CD4-positive, alpha-beta T cell (primary cell): ENCODE data around the gene STPG4. TPM values are rescaled to one million over a fixed set of nuclear protein-coding genes. Genes with fewer than 3 reads are reported as not detected.

Experiments
- ATAC-seq: fragments of 200-7000 bp; cut with Tn5 transposase; one replicate; pipeline ENCODE4 v1.10.0; 2022; ENCODE audit warnings: mild to moderate bottlenecking; ENCODE audit not compliant: poor library complexity
- CTCF ChIA-PET: fragments of 350-600 bp; sonication (Branson Sonifier 250); formaldehyde crosslinking; loops from one replicate; lab custom pipeline; 2021; ENCODE audit warnings: antibody characterized with exemption, inconsistent platforms; lab: Charles Lee
- POLR2A ChIA-PET: fragments of 350-600 bp; sonication (Branson Sonifier 250); formaldehyde crosslinking; loops from one replicate; lab custom pipeline; 2021; ENCODE audit warnings: antibody characterized with exemption, inconsistent platforms; lab: Charles Lee
- DNase-seq, 14 experiments: peaks; one replicate each; pipeline ENCODE4 v3.0.0-alpha.2; 2013 to 2020; ENCODE audit warnings: mixed read lengths in 2 of 14
- H3K27ac ChIP-seq, 2 donors: one replicate each; pipeline versions ENCODE4 v1.5.1 to v1.7.0; 2013; ENCODE audit warnings: low read length in 2 of 2, low read depth in 1 of 2, mild to moderate bottlenecking in 1 of 2
- H3K27me3 ChIP-seq, 2 experiments: 1 replicate in 1 of 2; 2 replicates in 1 of 2; pipeline versions ENCODE4 v1.6.1 to v1.7.0; 2013; ENCODE audit warnings: low read length in 2 of 2, control low read depth in 1 of 2, mild to moderate bottlenecking in 1 of 2, moderate library complexity in 1 of 2; ENCODE audit not compliant: insufficient read depth in 2 of 2, control insufficient read depth in 1 of 2
- H3K36me3 ChIP-seq: one replicate; pipeline ENCODE4 v1.6.1; 2013; ENCODE audit warnings: low read length, control low read depth; ENCODE audit not compliant: insufficient read depth
- H3K4me1 ChIP-seq: one replicate; pipeline ENCODE4 v1.6.1; 2013; ENCODE audit warnings: low read length, control low read depth; ENCODE audit not compliant: insufficient read depth
- H3K4me3 ChIP-seq: one replicate; pipeline ENCODE4 v1.5.1; 2013; ENCODE audit warnings: mild to moderate bottlenecking, low read length, moderate library complexity
- H3K9me3 ChIP-seq, 2 experiments: 1 replicate in 1 of 2; 2 replicates in 1 of 2; pipeline versions ENCODE4 v1.6.1 to v1.7.0; 2013; ENCODE audit warnings: low read length in 2 of 2, mild to moderate bottlenecking in 2 of 2, control low read depth in 1 of 2, moderate library complexity in 1 of 2; ENCODE audit not compliant: control insufficient read depth in 1 of 2, insufficient read depth in 1 of 2
- H3K27ac Mint-ChIP-seq: one replicate; pipeline ENCODE4 v1.8.0; 2020; ENCODE audit warnings: mixed read lengths
- H3K27me3 Mint-ChIP-seq: one replicate; pipeline ENCODE4 v1.8.0; 2021; ENCODE audit warnings: mixed read lengths
- H3K36me3 Mint-ChIP-seq: one replicate; pipeline ENCODE4 v1.8.0; 2021; ENCODE audit warnings: low read depth, mixed read lengths
- H3K4me1 Mint-ChIP-seq: one replicate; pipeline ENCODE4 v1.8.0; 2021; ENCODE audit warnings: low read depth, mixed read lengths
- H3K4me3 Mint-ChIP-seq: one replicate; pipeline ENCODE4 v1.8.0; 2020; ENCODE audit warnings: mild to moderate bottlenecking, mixed read lengths
- H3K9me3 Mint-ChIP-seq: one replicate; pipeline ENCODE4 v1.8.0; 2020; ENCODE audit warnings: mixed read lengths
- CTCF ChIP-seq: fragments of 200-600 bp; IDR thresholded peaks from one replicate; pipeline ENCODE4 v1.8.0; 2022; ENCODE audit warnings: antibody characterized with exemption, mild to moderate bottlenecking
- intact Hi-C, 2 experiments: fragments of 100-400 bp; cut with DNase I in 1 of 2; cut with micrococcal nuclease in 1 of 2; formaldehyde crosslinking; loops; one replicate each; pipeline versions ENCODE4 v1.15.1 to v1.9.0; 2023 to 2025; cut with DNase I, micrococcal nuclease
- total RNA-seq, 174 experiments: library from RNA in 2 of 174; stranded (reverse) in 2 of 174; gene quantifications; one replicate each; pipeline ENCODE4 v1.2.3 and lab custom pipeline; 2021 to 2026

STPG4 gene
- total RNA-seq, 2 experiments from 2014 or later: not detected

DNA sequence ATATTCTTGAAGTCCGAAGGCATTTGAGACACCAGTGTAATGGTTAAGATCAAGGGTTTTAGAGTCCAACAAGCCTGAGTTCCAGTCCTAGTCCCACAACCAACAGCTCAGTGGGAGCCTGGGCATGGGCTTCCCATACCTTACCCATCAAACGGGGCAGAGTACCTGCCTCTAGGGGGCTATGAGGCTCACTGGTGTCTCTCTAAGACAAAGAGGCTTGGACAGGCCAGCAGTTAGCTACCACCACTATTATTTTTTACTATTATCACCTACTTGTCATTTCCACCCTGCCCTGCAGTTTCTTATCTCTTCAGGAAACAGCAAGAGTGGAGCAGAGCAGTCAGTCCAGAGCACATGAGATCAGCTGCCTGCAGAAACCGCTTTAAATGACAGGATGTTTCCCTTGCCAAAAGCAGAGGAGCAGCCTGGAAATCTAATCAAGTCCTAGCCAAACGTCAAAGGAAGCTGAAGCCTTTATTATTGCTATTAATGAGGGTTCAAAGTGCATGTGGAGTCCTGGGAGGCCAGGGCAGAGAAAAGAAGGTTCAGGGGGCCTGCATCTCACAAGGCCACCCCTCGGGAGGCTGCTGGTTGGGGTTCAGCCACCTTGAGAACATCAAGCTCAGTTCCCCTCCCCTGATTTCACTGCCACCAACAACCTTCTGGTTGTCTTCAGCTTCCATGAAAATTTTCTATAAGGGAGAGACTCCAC lies 66.6 kb downstream of the STPG4 start:
- no peaks in the 10 kb centered on the region for H3K9me3 ChIP-seq
- ChIA-PET POLR2A (no interaction called here), CTCF (no interaction called here)
- H3K4me3 ChIP-seq: no peak overlapping the region
- intact Hi-C loops: no loop called here
- Mint-ChIP-seq H3K9me3 (no peaks in the 10 kb centered on the region), H3K36me3 (no peaks in the 10 kb centered on the region), H3K4me1 (no peaks in the 10 kb centered on the region), H3K27me3 (no peaks in the 10 kb centered on the region), H3K27ac (no peak overlapping the region), H3K4me3 (no peak overlapping the region)
- no peak for ATAC-seq
- no peak for TF ChIP-seq CTCF
- H3K36me3 ChIP-seq: no peaks in the 10 kb centered on the region
- H3K27ac ChIP-seq: no peak overlapping the region
- H3K27me3 ChIP-seq: no peaks in the 10 kb centered on the region
- peaks cover 4% of the 10 kb centered on the region for H3K4me1 ChIP-seq
- no peak for DNase-seq

GRCh38 chr2:47087051-47087450 lies 68.1 kb downstream of the STPG4 start:
- H3K36me3 Mint-ChIP-seq: no peaks in the 10 kb centered on the region

DNA sequence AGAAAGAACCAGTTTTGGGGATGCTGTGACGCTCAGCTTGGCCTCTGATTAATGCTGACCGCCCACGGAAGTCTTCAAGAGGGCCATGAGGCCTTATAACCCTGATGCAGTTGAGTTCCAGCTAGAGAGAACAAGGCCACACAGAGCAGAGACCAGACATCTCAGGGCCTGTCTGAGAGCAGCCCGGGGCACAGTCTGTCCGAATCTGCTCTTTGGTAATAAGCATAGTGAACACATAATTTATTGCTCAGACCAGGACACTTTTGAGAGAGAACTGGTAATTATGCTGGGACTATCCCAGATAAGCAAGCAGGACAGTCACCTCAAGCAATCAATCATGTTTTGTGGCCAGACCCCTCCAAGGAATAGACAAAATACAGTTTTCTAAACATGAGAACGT lies 68.5 kb downstream of the STPG4 start:
- no peak for ATAC-seq
- H3K27ac Mint-ChIP-seq: no peak overlapping the region
- POLR2A ChIA-PET: no interaction called here

More at GRCh38 chr2:47087051-47087450, 68.1 kb downstream of the STPG4 start:
- Histone ChIP-seq H3K4me3 (no peak overlapping the region), H3K27me3 (no peaks in the 10 kb centered on the region), H3K36me3 (no peaks in the 10 kb centered on the region), H3K27ac (no peak overlapping the region), H3K9me3 (no peaks in the 10 kb centered on the region), H3K4me1 (peaks cover 5% of the 10 kb centered on the region)
- no peak for TF ChIP-seq CTCF
- no peaks in the 10 kb centered on the region for H3K27me3 Mint-ChIP-seq
- ATAC-seq (no peak), DNase-seq (no peak)
- H3K4me1 Mint-ChIP-seq: no peaks in the 10 kb centered on the region
- intact Hi-C loops: no loop called here
- no peak overlapping the region for H3K27ac Mint-ChIP-seq
- H3K9me3 Mint-ChIP-seq: no peaks in the 10 kb centered on the region
- ChIA-PET CTCF (interaction anchor here (0.6 kb wide), 1 partner anchor 78 kb away, joined by 3 read pairs; no protein-coding TSS in a partner anchor), POLR2A (no interaction called here)
- H3K4me3 Mint-ChIP-seq: no peak overlapping the region

More for the DNA sequence above, 68.5 kb downstream of the STPG4 start:
- Histone ChIP-seq H3K4me1 (peaks cover 5% of the 10 kb centered on the region), H3K27ac (no peak overlapping the region), H3K36me3 (no peaks in the 10 kb centered on the region), H3K9me3 (no peaks in the 10 kb centered on the region), H3K4me3 (no peak overlapping the region), H3K27me3 (no peaks in the 10 kb centered on the region)
- CTCF ChIA-PET: interaction anchor here (0.6 kb wide), 1 partner anchor 78 kb away, joined by 3 read pairs; no protein-coding TSS in a partner anchor
- Mint-ChIP-seq H3K36me3 (no peaks in the 10 kb centered on the region), H3K4me1 (no peaks in the 10 kb centered on the region), H3K9me3 (no peaks in the 10 kb centered on the region), H3K27me3 (no peaks in the 10 kb centered on the region), H3K4me3 (no peak overlapping the region)
- DNase-seq: no peak
- no peak for TF ChIP-seq CTCF
- intact Hi-C loops: no loop called here
